Measurements from ENCODE around the gene NCEH1.
A peak's percentile ranks its signal among the peaks of the same experiment; 100 is the strongest.
"Not testable (repeated sequence)": the region's sequence is repeated elsewhere in the genome, so short reads cannot be mapped to it uniquely, and the experiment has no call there.

Gene NCEH1

DNA sequence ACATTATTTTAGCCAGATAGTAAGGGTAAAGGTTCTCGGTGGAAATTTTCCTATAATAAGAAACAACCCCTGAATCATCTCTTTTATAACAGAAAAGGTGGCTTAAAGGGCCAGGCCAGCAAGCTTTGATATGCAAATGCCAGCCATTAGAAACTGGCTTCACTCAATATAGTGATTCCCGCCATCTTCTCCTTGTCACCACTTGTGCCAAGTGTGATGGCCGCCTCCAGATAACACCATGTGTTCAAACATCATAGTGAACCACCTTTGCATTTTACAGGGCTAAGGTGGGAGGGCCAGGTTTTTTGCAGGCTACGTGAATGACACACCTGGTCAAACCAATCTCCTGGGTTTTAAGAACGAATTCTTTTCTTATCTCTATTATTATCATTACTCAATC is 31.3 kb downstream of the NCEH1 start:
- no peak for DNase-seq

- no peak for DNase-seq
Observed at GRCh38 chr3:172678068-172678467, 32.8 kb downstream of the NCEH1 start.

DNA sequence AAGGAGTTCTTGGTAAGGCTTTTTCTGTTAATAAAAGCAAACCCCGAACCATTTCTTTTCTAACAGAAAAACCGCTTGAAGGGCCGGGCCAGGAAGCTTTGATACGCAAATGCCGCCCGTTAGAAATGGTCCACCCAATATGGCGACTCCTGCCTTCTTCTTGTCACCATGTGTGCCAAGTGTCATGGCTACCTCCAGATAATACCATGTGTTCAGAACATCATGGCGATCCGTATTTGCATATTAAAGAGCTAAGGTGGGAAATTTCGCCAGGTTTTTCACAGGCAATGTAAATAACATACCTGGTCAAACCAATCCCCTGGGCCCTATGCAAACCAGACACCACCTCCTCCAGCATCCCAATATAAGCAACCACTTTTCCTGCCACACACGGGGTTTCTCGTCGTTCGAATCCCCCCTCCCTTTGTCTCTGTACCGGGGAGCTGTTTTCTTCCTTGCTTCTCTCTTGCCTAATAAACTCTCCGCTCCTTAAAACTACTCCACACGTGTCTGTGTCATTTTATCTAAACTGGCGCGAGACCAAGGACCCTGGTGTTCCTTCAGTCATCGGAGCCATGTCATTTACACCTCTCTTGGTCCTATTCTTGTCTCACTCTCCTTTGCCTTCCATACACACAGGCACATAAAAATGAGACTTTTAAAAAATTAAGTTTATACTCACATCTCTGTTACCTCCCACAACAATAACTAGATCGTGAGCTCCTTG is 34.5 kb downstream of the NCEH1 start:
- DNase-seq, result no peak

DNA sequence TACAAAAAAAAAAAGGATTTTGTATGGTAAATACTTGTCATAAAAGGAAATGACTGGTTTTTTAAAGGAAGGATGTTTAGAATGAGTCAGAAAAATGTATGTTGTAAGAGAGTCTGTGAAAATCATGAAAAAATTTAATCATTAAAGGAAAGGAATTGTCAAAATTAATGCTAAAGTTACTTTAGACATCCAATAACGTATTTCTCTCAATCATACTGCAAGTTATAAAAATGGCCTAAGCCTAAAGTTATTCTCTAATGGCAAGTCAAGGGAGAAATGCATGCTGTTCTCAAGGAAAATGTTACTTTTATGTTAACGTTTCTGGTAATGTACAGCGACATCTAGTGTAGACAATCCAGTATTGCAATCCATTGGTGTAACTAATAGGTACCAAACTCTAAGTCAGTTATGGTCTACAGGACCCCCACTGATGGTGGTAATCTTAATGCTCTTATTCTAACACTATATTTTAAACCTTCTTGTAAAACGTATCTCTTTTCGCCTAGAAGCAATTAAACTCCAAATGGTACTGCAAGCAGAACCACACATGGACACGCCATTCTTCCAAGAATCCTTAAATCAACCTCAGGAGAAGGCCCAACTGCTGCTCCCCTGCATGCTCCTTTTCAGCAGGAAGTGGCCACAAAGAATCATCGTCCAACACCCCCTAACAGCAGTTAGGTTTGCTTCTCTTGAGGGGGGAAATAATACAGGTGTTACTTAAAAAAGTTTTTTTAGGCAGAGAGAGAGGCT is 35.2 kb downstream of the NCEH1 start:
- no peak for DNase-seq

DNA sequence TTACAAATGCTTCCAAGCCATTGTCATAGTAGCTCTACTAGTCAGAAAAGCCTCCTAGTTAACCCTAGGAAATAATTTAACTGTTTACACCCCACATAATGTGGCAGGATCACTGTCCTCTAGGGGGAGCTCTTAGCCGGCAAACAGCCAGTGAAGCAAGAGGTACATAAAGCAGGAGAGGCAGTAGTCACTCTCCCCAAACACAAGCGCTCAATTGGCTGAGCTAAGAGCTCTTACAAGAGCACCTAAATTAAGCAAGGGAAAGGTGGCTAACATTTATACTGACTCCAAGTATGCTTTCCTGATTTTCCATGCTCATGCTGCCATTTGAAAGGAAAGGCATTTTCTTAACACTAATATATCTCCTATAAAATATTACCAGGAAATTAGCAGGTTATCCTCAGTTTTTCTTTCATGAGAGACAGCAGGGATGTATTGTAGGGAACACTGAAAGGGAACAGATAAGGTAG is 37.6 kb downstream of the NCEH1 start:
- DNase-seq, result peak in 7 of 56 donors; percentile 5 to 49 (median 9)

- DNase-seq, result no peak
Observed at GRCh38 chr3:172669021-172669420, 41.8 kb downstream of the NCEH1 start.

DNA sequence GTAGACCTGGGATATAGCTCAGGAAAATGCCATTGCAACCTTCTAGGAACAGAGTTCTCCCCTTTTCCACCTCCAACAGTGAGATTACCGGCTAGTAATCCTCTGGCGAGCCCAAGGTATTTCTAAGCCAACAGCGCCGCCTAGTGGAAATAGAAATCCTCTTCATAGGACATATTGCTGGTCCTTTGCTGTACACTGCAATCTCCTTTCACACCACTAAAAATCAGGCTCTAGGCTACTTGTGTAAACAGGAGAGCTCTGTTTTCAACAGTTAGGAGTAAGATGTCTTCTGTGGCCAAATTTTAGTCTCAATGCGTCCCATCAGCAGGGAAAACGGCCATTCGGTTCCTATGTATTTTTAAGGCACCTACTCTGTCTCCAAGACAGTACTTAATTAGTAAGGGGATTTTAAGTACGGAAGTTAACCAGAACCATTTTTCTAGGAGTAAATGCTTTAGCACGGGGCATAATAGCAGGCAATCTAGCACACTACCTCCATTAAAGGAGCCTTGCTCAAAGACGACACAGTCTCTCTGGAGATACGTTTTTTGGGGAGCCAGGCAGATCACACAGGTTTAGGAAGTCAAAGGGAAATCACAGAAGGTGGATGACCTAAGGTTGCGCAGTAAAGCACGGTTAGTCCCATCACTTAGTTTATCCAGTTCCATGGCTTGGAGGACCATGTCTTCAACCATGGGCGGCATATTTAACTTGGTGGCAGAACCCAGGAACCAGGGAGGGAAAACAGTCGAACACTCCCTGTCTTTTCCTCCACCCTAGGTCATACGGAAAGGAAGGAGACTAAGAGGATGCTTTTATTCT is 43.8 kb downstream of the NCEH1 start:
- peak in 42 of 56 donors; percentile 1 to 86 (median 37) for DNase-seq

DNA sequence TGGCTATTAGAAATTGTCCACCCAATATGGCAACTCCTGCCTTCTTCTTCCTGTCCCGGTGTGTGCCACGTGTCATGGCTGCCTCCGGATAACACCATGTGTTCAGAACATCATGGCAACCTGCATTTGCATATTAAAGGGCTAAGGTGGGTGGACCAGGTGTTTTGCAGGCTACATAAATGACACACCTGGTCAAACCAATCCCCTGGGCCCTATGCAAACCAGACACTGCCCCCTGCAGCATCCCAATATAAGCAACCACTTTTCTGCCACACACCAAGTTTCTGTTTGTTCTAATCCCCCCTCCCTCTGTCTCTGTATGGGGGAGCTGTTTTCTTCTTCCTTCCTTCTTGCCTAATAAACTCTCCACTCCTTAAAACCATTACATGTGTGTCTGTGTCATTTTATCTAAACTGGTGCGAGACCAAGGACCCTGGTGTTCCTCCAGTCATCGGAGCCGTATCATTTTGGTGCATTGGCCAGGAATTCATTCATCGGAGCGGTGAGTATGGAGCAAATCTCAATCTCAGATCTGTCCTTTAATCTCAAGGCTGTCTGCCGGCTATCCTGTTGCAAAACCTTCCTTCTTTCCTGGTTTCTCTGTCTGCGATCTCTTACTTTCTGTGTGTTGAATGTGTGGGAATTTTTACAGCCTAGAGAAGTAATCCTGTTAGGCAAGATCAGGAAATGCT is 44.5 kb downstream of the NCEH1 start:
- DNase-seq, result no peak

GRCh38 chr3:172665510-172665909 is 45.4 kb downstream of the NCEH1 start:
- DNase-seq, result not testable (repeated sequence)

- not testable (repeated sequence) for DNase-seq
Observed at GRCh38 chr3:172660421-172660820, 50.4 kb downstream of the NCEH1 start.

DNA sequence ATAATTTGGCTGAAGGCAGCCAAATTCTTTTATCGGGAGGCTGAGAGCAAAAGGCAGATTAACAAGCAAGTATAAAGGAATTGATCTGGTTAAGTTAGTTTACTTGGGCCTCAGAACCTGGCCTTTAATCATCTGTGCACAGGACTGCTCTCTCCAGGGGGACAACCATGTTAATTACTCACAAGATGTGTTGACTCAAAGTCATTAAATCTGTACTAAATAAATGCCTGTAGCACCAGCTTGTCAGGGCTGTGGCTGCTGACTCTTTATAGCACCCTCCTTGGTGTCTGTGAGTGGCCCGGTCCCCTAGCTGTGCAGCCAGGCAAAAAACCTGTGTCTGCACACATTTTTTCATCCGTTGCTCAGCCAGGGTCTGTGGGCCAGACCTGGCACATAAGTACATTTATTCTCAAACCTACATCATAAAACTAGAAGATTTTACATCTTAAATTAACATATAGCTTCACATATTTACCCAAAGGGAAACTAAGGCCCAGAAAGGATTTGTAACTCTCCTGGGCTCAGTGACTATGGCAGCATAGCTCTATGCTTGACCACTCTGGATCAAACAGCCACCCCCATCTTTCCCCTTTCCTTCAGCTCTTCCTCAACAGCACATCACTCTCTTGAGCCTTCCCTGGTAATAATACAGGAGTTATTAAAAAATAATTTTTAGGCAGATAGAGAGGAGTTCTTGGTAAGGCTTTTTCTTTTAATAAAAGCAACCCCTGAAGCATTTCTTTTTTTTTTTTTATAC is 51.4 kb downstream of the NCEH1 start:
- no peak for DNase-seq

DNA sequence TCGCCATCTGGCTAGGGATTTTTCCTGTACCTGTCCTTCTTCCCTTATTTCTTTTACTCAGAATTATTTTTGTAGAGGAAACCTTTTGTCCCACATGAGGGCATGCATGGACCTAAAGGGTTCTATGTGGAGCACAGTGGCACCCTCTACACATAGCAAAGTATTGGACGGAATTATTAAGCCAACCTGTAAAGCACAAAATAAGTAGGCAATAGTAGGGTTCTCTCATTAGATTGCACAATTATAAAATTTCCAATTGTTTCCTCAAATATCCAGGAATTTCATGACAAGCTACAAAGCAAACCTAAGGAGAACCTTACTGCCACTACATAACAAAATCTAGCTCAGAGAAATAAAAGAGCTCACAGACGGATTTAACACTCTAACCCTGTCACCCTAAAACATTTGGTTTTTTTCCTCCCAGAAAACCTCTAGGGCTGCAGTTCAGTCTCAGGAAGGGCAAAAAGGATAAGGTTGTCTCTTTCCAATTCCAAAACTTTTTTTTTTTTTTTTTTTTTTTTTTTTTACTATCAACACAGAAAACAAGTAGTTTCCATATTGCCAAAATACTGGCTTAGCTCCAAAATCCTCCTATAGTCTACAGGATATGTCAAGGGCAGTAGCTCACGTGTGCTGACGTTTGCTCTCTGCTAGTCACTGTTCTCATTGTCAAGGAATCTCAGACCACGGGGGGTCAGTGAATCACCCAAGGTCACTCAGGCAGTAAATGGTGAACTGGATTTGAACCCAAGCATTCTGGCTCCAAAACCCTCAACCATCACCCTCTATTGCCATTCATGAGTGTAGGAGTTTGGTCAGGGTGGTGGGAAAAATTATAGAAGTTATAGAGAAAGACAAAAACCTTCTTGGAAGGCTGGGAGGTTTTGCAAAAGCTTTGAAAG is 52.3 kb downstream of the NCEH1 start:
- DNase-seq, result no peak

GRCh38 chr3:172656602-172657001 is 54.3 kb downstream of the NCEH1 start:
- DNase-seq, result no peak

DNA sequence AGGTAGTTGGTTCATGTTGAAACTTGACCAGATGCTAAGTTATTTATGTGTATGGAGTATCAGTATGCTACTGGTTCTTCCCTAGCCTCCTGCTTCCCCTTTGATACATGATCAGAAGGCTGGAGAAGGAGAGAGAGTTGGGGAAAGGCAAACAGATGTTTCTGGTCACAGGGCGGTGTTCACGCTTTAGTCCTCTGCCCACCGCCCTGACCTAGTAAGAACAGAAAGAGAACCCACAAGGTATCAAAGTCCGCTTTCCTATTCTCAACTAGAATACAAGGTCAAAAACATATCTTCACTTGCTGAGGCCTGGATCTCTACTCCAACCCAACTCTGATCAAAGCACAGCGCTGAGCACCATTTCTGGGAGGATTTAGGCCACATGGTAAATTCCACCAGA is 55.5 kb downstream of the NCEH1 start:
- no peak for DNase-seq

GRCh38 chr3:172654470-172654869 is 56.4 kb downstream of the NCEH1 start:
- no peak for DNase-seq

- DNase-seq, result peak in 7 of 56 donors; percentile 1 to 15 (median 9)
Observed at GRCh38 chr3:172653004-172653572, 57.8 kb downstream of the NCEH1 start.

DNA sequence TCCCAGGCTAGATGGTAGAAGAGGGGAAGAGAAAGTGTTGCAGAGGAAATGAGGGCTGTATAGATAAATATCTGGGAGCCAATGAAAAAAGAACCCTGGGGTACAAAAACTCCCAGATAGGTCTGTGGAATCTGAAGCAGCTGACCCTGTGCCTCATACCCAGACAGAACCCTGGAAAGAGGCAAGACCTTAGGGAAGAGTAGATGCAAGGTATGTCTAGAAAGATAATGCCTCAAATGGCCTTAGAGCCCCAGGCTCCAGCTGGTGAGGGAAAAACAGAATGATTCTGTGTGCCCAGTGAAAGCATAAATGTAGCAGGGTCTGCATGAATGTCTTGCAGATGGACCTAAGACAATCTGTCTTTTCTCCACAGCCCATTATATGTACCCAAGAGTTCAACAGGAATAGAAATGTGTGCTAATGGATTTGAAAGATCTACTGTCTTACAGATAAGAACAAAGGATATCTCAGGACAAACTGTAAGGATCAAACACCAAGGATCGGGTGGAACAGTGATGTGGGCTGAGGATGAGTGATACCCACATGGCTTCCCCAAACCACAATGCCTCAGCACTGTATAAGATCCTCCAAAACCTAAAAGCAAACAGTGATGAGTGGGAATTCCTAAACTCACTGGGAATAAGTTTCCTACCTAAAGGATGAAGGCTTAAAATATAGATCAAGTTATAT is 58.8 kb downstream of the NCEH1 start:
- DNase-seq, result no peak

- no peak for DNase-seq
Observed at GRCh38 chr3:172649987-172650386, 60.9 kb downstream of the NCEH1 start.
